Parathyroid adenoma (tissue), 2 donors: Measurements from ENCODE around the gene ANTXR1.
A peak's percentile ranks its signal among the peaks of the same experiment; 100 is the strongest.

Experiments used
- H2AFZ ChIP-seq: fragments of 300-600 bp; sonication (generic); one replicate; pipeline ENCODE4 v1.7.0; 2017; ENCODE audit warnings: antibody characterized with exemption, mild to moderate bottlenecking
- H3K27ac ChIP-seq: fragments of 300-600 bp; sonication (generic); one replicate; pipeline ENCODE4 v1.7.0; 2017
- H3K27me3 ChIP-seq: fragments of 300-600 bp; sonication (generic); one replicate; pipeline ENCODE4 v1.7.0; 2017; ENCODE audit warnings: low read length; ENCODE audit not compliant: control insufficient read depth, insufficient read depth
- H3K36me3 ChIP-seq: fragments of 300-600 bp; sonication (generic); one replicate; pipeline ENCODE4 v1.7.0; 2017; ENCODE audit warnings: low read length; ENCODE audit not compliant: control insufficient read depth, insufficient read depth
- H3K4me1 ChIP-seq: fragments of 300-600 bp; sonication (generic); one replicate; pipeline ENCODE4 v1.7.0; 2017; ENCODE audit warnings: control low read depth
- H3K4me2 ChIP-seq: fragments of 300-600 bp; sonication (generic); one replicate; pipeline ENCODE4 v1.7.0; 2017; ENCODE audit warnings: low read length
- H3K4me3 ChIP-seq: fragments of 300-600 bp; sonication (generic); one replicate; pipeline ENCODE4 v1.7.0; 2017; ENCODE audit warnings: low read depth, low read length
- H3K79me2 ChIP-seq: fragments of 300-600 bp; sonication (generic); one replicate; pipeline ENCODE4 v1.7.0; 2017; ENCODE audit warnings: control low read depth
- H3K9ac ChIP-seq: fragments of 300-600 bp; sonication (generic); one replicate; pipeline ENCODE4 v1.7.0; 2017; ENCODE audit warnings: mild to moderate bottlenecking
- H3K9me3 ChIP-seq: fragments of 300-600 bp; sonication (generic); one replicate; pipeline ENCODE4 v1.7.0; 2017; ENCODE audit warnings: low read length; ENCODE audit not compliant: control insufficient read depth
- CTCF ChIP-seq: fragments of 300-600 bp; sonication (generic); IDR thresholded peaks from one replicate; pipeline ENCODE4 v1.7.0; 2017; ENCODE audit warnings: antibody characterized with exemption, mild to moderate bottlenecking
- donor health status: primary hyperparathyroidism.

Gene ANTXR1

GRCh38 chr2:69141061-69141460 lies 128.1 kb downstream of the ANTXR1 start:
- Histone ChIP-seq H3K9ac (no peak overlapping the region), H2AFZ (no peak overlapping the region), H3K9me3 (no peaks in the 10 kb centered on the region), H3K4me2 (no peak overlapping the region), H3K27me3 (no peaks in the 10 kb centered on the region), H3K36me3 (no peaks in the 10 kb centered on the region), H3K27ac (no peak overlapping the region), H3K4me1 (peaks cover 24% of the 10 kb centered on the region), H3K4me3 (no peak overlapping the region), H3K79me2 (no peaks in the 10 kb centered on the region)
- TF ChIP-seq CTCF, result no peak

- Histone ChIP-seq H3K9ac (no peak overlapping the region), H2AFZ (peak overlapping the region; percentile 43), H3K79me2 (no peaks in the 10 kb centered on the region), H3K4me1 (peaks cover 24% of the 10 kb centered on the region), H3K27me3 (no peaks in the 10 kb centered on the region), H3K36me3 (no peaks in the 10 kb centered on the region), H3K4me3 (no peak overlapping the region), H3K27ac (peak overlapping the region; percentile 90), H3K4me2 (no peak overlapping the region), H3K9me3 (no peaks in the 10 kb centered on the region)
- TF ChIP-seq CTCF, result no peak
Observed at GRCh38 chr2:69143748-69144360, 130.9 kb downstream of the ANTXR1 start.

GRCh38 chr2:69145204-69145603 lies 132.2 kb downstream of the ANTXR1 start:
- H3K9me3 ChIP-seq, result no peaks in the 10 kb centered on the region
- no peak overlapping the region for H3K9ac ChIP-seq
- no peak overlapping the region for H3K4me2 ChIP-seq
- no peak overlapping the region for H3K4me3 ChIP-seq
- H3K79me2 ChIP-seq, result no peaks in the 10 kb centered on the region
- H2AFZ ChIP-seq, result no peak overlapping the region
- H3K27ac ChIP-seq, result peak overlapping the region; percentile 90
- peaks cover 24% of the 10 kb centered on the region for H3K4me1 ChIP-seq
- H3K27me3 ChIP-seq, result no peaks in the 10 kb centered on the region
- TF ChIP-seq CTCF, result no peak
- H3K36me3 ChIP-seq, result no peaks in the 10 kb centered on the region

GRCh38 chr2:69147841-69148533 lies 135.0 kb downstream of the ANTXR1 start:
- Histone ChIP-seq H3K4me3 (no peak overlapping the region), H3K27me3 (no peaks in the 10 kb centered on the region), H2AFZ (no peak overlapping the region), H3K27ac (no peak overlapping the region), H3K36me3 (no peaks in the 10 kb centered on the region), H3K9me3 (no peaks in the 10 kb centered on the region), H3K79me2 (no peaks in the 10 kb centered on the region), H3K4me1 (peaks cover 23% of the 10 kb centered on the region), H3K9ac (no peak overlapping the region), H3K4me2 (no peak overlapping the region)
- no peak for TF ChIP-seq CTCF
